Activated naive CD8-positive, alpha-beta T cell treated with anti-CD3 and anti-CD28 coated beads, Interleukin-2, amount 50 U/mL, for 16 hours (primary cell): ENCODE data around the gene CRB2.
"Not testable (repeated sequence)": the region's sequence is repeated elsewhere in the genome, so short reads cannot be mapped to it uniquely, and the experiment has no call there.

ENCODE experiments used
- DNase-seq: peaks from one replicate; pipeline ENCODE4 v3.0.0-alpha.2; 2020; ENCODE audit warnings: low read depth, low spot score

CRB2 gene

GRCh38 chr9:123329329-123329955, 26.6 kb upstream of the CRB2 start:
- DNase-seq: no peak

GRCh38 chr9:123331346-123332060, 24.5 kb upstream of the CRB2 start:
- no peak for DNase-seq

GRCh38 chr9:123333058-123333669, 22.8 kb upstream of the CRB2 start:
- DNase-seq: not testable (repeated sequence)

- no peak for DNase-seq
Observed at GRCh38 chr9:123334639-123335038, 21.4 kb upstream of the CRB2 start.

- no peak for DNase-seq
Observed at GRCh38 chr9:123335193-123335985, 20.6 kb upstream of the CRB2 start.

GRCh38 chr9:123335986-123336329, 20.0 kb upstream of the CRB2 start:
- no peak for DNase-seq

- DNase-seq: no peak
Observed at GRCh38 chr9:123336449-123336848, 19.5 kb upstream of the CRB2 start.

GRCh38 chr9:123336959-123337358, 19.0 kb upstream of the CRB2 start:
- no peak for DNase-seq

GRCh38 chr9:123337971-123338370, 18.0 kb upstream of the CRB2 start:
- DNase-seq: no peak

GRCh38 chr9:123338710-123339665, 17.0 kb upstream of the CRB2 start:
- DNase-seq: peak; percentile 57

GRCh38 chr9:123339666-123340510, 16.1 kb upstream of the CRB2 start:
- peak; percentile 44 for DNase-seq

GRCh38 chr9:123341816-123342215, 14.2 kb upstream of the CRB2 start:
- no peak for DNase-seq

- DNase-seq: no peak
Observed at GRCh38 chr9:123342247-123342646, 13.8 kb upstream of the CRB2 start.

- no peak for DNase-seq
Observed at GRCh38 chr9:123343443-123344191, 12.4 kb upstream of the CRB2 start.

GRCh38 chr9:123344192-123344949, 11.6 kb upstream of the CRB2 start:
- DNase-seq: no peak

GRCh38 chr9:123345567-123345955, 10.4 kb upstream of the CRB2 start:
- no peak for DNase-seq

GRCh38 chr9:123346026-123346425, 10.0 kb upstream of the CRB2 start:
- no peak for DNase-seq

- DNase-seq: no peak
Observed at GRCh38 chr9:123346826-123347225, 9.2 kb upstream of the CRB2 start.
